ENCODE results near the gene APC. TPM values are rescaled to one million over a fixed set of nuclear protein-coding genes. Genes with fewer than 3 reads are reported as not detected.

Gene APC
- total RNA-seq, 1 experiment from 2014 or later: 24.0 TPM

- intact Hi-C loops (cut with micrococcal nuclease): no loop called here
- H3K4me2 ChIP-seq (ENCODE audit: low read length): no peak overlapping the region
- no peak overlapping the region for H3K9ac ChIP-seq (ENCODE audit: low read length)
- BruUV-seq (replicated peaks): no TSS peak
- ChIA-PET RAD21 (ENCODE audit: low non-redundant PET in 1 of 2, low total read pairs in 2 of 2, uncharacterized antibody in 2 of 2, unreplicated experiment in 2 of 2) (no interaction called here), CTCF (no interaction called here), POLR2A (no interaction called here)
- no peak overlapping the region for H2AFZ ChIP-seq (ENCODE audit: low read depth, low read length, poor library complexity, severe bottlenecking)
- H3K9me2 ChIP-seq (ENCODE audit: insufficient read depth): no peaks in the 10 kb centered on the region
- H3K9me3 ChIP-seq (ENCODE audit: control insufficient read depth in 1 of 2, insufficient read depth in 1 of 2, low read depth in 1 of 2, low read length in 2 of 2): no peaks in the 10 kb centered on the region
- DNase-seq (ENCODE audit: low read depth, low spot score) (no peak), ATAC-seq (no peak)
- no peaks in the 10 kb centered on the region for H4K20me1 ChIP-seq (ENCODE audit: insufficient read depth)
- H3K4me1 ChIP-seq (ENCODE audit: control insufficient read depth in 1 of 2, insufficient read depth in 2 of 2, low read length in 2 of 2): no peaks in the 10 kb centered on the region
- H3K36me3 ChIP-seq (ENCODE audit: control insufficient read depth in 1 of 2, insufficient read depth in 2 of 2, low read length in 2 of 2): no peaks in the 10 kb centered on the region
- H3K79me2 ChIP-seq (ENCODE audit: insufficient read depth, low read length): no peaks in the 10 kb centered on the region
- no peak overlapping the region for H3K4me3 ChIP-seq (replicated peaks in 1 of 2; ENCODE audit: low read depth in 1 of 2, low read length in 2 of 2)
- TF ChIP-seq RAD21 (IDR thresholded peaks at IDR 0.05; ENCODE audit: low read depth) (peak; percentile 17; the same call in 1 of the 2 replicates), CBX3 (IDR thresholded peaks at IDR 0.05; ENCODE audit: low read depth) (no peak)
- no peak overlapping the region for H3K27ac ChIP-seq (ENCODE audit: low read depth, low read length)
- H3K27me3 ChIP-seq (ENCODE audit: insufficient read depth, low read length): no peaks in the 10 kb centered on the region
Observed at GRCh38 chr5:112691339-112691680, 46.4 kb upstream of the APC start.

DNA sequence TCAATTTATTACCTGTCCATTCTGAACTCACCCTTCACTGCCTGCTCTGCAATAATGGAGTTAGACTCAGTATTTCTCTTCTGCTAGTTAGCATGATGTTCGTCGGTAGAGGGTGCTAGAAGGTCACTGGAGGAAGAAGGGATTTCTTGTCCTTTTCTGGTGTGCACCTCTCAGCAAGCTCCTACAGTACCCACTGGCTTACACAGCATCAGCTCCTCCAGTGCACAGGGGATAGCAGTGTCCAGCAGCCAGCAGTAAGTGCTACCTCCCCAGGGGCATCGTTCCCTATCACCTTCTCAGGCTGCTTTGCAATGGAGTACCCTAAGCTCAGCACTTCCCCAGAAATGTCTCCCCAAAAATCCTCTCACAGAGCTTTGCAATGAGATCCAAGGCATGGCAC is 45.9 kb upstream of the APC start:
- ATAC-seq (no peak), DNase-seq (ENCODE audit: low read depth, low spot score) (no peak)
- H4K20me1 ChIP-seq (ENCODE audit: insufficient read depth): no peaks in the 10 kb centered on the region
- CTCF ChIA-PET: no interaction called here
- H3K9me2 ChIP-seq (ENCODE audit: insufficient read depth): no peaks in the 10 kb centered on the region
- H3K36me3 ChIP-seq (ENCODE audit: control insufficient read depth in 1 of 2, insufficient read depth in 2 of 2, low read length in 2 of 2): no peaks in the 10 kb centered on the region
- H3K4me3 ChIP-seq (replicated peaks in 1 of 2; ENCODE audit: low read depth in 1 of 2, low read length in 2 of 2): no peak overlapping the region
- H3K9me3 ChIP-seq (ENCODE audit: control insufficient read depth in 1 of 2, insufficient read depth in 1 of 2, low read depth in 1 of 2, low read length in 2 of 2): no peaks in the 10 kb centered on the region
- no peak overlapping the region for H2AFZ ChIP-seq (ENCODE audit: low read depth, low read length, poor library complexity, severe bottlenecking)
- no peaks in the 10 kb centered on the region for H3K79me2 ChIP-seq (ENCODE audit: insufficient read depth, low read length)
- no peak overlapping the region for H3K9ac ChIP-seq (ENCODE audit: low read length)
- no peaks in the 10 kb centered on the region for H3K27me3 ChIP-seq (ENCODE audit: insufficient read depth, low read length)
- intact Hi-C loops (cut with micrococcal nuclease): no loop called here
- RAD21 ChIA-PET (ENCODE audit: low non-redundant PET in 1 of 2, low total read pairs in 2 of 2, uncharacterized antibody in 2 of 2, unreplicated experiment in 2 of 2): no interaction called here
- H3K27ac ChIP-seq (ENCODE audit: low read depth, low read length): no peak overlapping the region
- 0 out of 2 replicates have a peak, but pooled peaks have one; percentile 0 for TF ChIP-seq RAD21 (IDR thresholded peaks at IDR 0.05; ENCODE audit: low read depth)
- TF ChIP-seq SIN3A (IDR thresholded peaks at IDR 0.05; ENCODE audit: low read depth): no peak
- POLR2A ChIA-PET: no interaction called here
- H3K4me2 ChIP-seq (ENCODE audit: low read length): no peak overlapping the region
- H3K4me1 ChIP-seq (ENCODE audit: control insufficient read depth in 1 of 2, insufficient read depth in 2 of 2, low read length in 2 of 2): no peaks in the 10 kb centered on the region
- BruUV-seq (replicated peaks): no TSS peak

- no TSS peak for BruUV-seq (replicated peaks)
- H3K4me2 ChIP-seq (ENCODE audit: low read length): no peak overlapping the region
- TF ChIP-seq CEBPB (IDR thresholded peaks at IDR 0.05; ENCODE audit: low read depth) (no peak), RAD21 (IDR thresholded peaks at IDR 0.05; ENCODE audit: low read depth) (no peak), ZNF274 (IDR thresholded peaks at IDR 0.05; ENCODE audit: low read depth, low read length) (no peak), CBX3 (IDR thresholded peaks at IDR 0.05; ENCODE audit: low read depth) (no peak), TCF7L2 (IDR thresholded peaks at IDR 0.05; ENCODE audit: borderline replicate concordance, extremely low read depth, insufficient read depth, insufficient read length) (no peak), POLR2A (IDR thresholded peaks at IDR 0.05; ENCODE audit: borderline replicate concordance, extremely low read depth, insufficient read depth, insufficient read length) (no peak), POLR2AphosphoS5 (IDR thresholded peaks at IDR 0.05; ENCODE audit: low read depth, low read length) (no peak)
- TF ChIP-seq, protein P1, sequence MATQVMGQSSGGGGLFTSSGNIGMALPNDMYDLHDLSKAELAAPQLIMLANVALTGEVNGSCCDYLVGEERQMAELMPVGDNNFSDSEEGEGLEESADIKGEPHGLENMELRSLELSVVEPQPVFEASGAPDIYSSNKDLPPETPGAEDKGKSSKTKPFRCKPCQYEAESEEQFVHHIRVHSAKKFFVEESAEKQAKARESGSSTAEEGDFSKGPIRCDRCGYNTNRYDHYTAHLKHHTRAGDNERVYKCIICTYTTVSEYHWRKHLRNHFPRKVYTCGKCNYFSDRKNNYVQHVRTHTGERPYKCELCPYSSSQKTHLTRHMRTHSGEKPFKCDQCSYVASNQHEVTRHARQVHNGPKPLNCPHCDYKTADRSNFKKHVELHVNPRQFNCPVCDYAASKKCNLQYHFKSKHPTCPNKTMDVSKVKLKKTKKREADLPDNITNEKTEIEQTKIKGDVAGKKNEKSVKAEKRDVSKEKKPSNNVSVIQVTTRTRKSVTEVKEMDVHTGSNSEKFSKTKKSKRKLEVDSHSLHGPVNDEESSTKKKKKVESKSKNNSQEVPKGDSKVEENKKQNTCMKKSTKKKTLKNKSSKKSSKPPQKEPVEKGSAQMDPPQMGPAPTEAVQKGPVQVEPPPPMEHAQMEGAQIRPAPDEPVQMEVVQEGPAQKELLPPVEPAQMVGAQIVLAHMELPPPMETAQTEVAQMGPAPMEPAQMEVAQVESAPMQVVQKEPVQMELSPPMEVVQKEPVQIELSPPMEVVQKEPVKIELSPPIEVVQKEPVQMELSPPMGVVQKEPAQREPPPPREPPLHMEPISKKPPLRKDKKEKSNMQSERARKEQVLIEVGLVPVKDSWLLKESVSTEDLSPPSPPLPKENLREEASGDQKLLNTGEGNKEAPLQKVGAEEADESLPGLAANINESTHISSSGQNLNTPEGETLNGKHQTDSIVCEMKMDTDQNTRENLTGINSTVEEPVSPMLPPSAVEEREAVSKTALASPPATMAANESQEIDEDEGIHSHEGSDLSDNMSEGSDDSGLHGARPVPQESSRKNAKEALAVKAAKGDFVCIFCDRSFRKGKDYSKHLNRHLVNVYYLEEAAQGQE (IDR thresholded peaks at IDR 0.05; ENCODE audit: low read depth): no peak
Observed at GRCh38 chr5:112692472-112692871, 45.2 kb upstream of the APC start.

More at GRCh38 chr5:112692472-112692871, 45.2 kb upstream of the APC start:
- no peaks in the 10 kb centered on the region for H3K27me3 ChIP-seq (ENCODE audit: insufficient read depth, low read length)
- H3K9ac ChIP-seq (ENCODE audit: low read length): no peak overlapping the region
- ATAC-seq (no peak), DNase-seq (ENCODE audit: low read depth, low spot score) (no peak)
- H4K20me1 ChIP-seq (ENCODE audit: insufficient read depth): no peaks in the 10 kb centered on the region
- no peak overlapping the region for H2AFZ ChIP-seq (ENCODE audit: low read depth, low read length, poor library complexity, severe bottlenecking)
- intact Hi-C loops (cut with micrococcal nuclease): no loop called here
- no peaks in the 10 kb centered on the region for H3K4me1 ChIP-seq (ENCODE audit: control insufficient read depth in 1 of 2, insufficient read depth in 2 of 2, low read length in 2 of 2)
- no peaks in the 10 kb centered on the region for H3K79me2 ChIP-seq (ENCODE audit: insufficient read depth, low read length)
- POLR2A ChIA-PET: no interaction called here
- no peaks in the 10 kb centered on the region for H3K9me2 ChIP-seq (ENCODE audit: insufficient read depth)
- RAD21 ChIA-PET (ENCODE audit: low non-redundant PET in 1 of 2, low total read pairs in 2 of 2, uncharacterized antibody in 2 of 2, unreplicated experiment in 2 of 2): no interaction called here
- H3K27ac ChIP-seq (ENCODE audit: low read depth, low read length): no peak overlapping the region
- H3K4me3 ChIP-seq (replicated peaks in 1 of 2; ENCODE audit: low read depth in 1 of 2, low read length in 2 of 2): no peak overlapping the region
- no peaks in the 10 kb centered on the region for H3K36me3 ChIP-seq (ENCODE audit: control insufficient read depth in 1 of 2, insufficient read depth in 2 of 2, low read length in 2 of 2)
- CTCF ChIA-PET: no interaction called here
- H3K9me3 ChIP-seq (ENCODE audit: control insufficient read depth in 1 of 2, insufficient read depth in 1 of 2, low read depth in 1 of 2, low read length in 2 of 2): no peaks in the 10 kb centered on the region
